Measurements from ENCODE around the gene DAP3.

DAP3 gene

GRCh38 chr1:155776414-155776813 lies 87.5 kb downstream of the DAP3 start:
- DNase-seq (ENCODE audit: low read depth), result no peak

GRCh38 chr1:155777582-155777981 lies 88.7 kb downstream of the DAP3 start:
- DNase-seq (ENCODE audit: low read depth), result no peak

All from activated T-helper 1 cell treated with Interleukin-2 at 50 U/mL for 16 hours (primary cell).